Activated CD8-positive, alpha-beta memory T cell treated with anti-CD3 and anti-CD28 coated beads, Interleukin-2, amount 50 U/mL, for 24 hours (primary cell): Measurements from ENCODE around the gene FCHSD2.
"Not testable (repeated sequence)": the region's sequence is repeated elsewhere in the genome, so short reads cannot be mapped to it uniquely, and the experiment has no call there.

Source experiments
- DNase-seq: peaks from one replicate; pipeline ENCODE4 v3.0.0-alpha.2; 2020; ENCODE audit errors: extremely low read depth

FCHSD2 gene

DNA sequence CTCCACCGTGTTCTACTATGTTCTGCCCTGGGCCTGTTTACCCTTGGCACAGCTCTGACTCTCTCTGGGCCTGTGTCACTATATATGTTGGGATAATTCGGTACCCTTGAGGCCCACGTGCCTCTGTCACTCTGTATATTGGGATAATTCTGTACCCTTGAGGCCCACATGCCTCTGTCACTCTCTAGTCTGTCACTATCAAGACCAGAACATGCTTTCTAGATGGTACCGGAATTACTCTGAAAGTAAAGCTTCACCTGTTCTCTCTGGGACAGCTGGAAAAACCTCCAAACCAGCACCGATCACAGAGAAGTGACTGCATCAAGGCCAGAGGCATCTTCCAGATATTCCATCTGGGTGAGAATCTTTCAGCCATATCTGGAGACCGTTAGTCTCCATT, 9.3 kb upstream of the FCHSD2 start:
- DNase-seq, result no peak

- no peak for DNase-seq
Observed at GRCh38 chr11:73149105-73149504, 7.0 kb upstream of the FCHSD2 start.

DNA sequence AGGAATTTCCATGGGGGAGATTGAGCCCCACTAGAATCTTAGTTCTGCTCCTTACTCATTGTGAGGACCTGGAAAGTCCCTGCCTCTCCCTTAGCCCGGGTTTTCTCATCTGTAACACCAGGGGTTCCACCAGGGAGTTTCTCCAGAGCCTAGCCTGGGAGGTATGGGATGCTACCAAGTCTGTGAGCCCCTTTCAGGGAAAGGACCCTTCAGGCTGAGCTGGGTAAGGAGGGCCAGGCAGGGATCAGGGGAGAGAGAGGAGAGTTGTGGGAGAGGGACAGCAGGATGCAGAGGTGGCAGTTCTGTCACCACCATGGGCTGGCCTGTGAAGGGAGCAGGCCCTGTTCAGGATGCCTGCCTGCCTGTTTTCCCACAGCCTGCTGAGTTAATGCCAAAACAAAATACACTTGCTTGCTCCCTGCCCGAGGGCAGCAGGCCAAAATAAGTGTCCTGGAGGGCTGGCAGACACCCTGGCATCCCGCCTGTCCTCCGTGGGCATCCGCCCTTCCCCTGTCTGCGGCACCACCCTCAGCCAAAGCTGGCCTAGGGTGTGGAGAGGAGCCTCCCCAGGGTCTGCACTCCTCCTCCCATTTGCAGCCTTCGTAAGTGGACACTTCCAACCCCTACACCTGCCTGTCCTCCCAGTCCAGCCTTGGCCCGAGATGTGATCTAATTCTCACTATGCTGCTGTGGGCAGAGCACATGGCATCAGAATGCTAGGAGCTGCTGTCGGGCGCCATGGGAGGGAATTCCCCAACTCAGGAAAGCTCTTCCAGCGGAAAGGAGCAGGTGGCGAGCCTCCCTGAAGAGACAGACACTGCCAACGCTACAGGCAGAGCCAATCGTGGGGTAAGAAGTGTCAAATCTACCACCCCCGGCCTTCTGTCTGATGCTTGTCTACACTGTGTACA, 5.9 kb upstream of the FCHSD2 start:
- DNase-seq, result no peak

DNA sequence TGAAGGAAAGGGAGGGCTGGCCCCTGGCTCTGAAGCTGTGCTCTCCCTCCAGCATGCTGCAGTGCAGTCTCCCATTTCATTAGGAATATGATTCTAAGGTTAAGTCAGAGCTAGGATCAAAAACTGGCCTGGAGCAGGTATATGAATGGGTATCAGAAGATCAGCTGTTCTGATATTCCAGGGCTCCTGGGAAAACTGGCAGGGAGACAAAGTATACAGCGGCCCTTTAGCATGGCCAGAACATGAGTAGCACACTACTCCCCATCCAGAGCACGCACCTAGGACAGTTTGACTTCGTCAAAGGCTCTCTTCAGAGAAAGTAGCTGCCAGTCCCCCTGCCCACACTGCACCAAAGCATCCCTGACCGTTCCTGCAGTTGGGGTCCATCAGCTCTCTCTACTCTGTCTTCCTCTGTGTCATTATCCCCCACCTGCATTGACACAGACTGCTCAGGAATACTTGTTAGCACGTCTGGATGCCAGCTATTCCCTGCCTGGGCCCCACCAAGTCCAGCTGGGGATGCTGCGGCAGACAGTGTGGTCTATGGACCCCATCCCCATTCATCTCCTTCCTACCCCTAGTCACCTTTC, 4.0 kb upstream of the FCHSD2 start:
- DNase-seq, result no peak

GRCh38 chr11:73143126-73143838, 1.2 kb upstream of the FCHSD2 start:
- DNase-seq, result no peak

DNA sequence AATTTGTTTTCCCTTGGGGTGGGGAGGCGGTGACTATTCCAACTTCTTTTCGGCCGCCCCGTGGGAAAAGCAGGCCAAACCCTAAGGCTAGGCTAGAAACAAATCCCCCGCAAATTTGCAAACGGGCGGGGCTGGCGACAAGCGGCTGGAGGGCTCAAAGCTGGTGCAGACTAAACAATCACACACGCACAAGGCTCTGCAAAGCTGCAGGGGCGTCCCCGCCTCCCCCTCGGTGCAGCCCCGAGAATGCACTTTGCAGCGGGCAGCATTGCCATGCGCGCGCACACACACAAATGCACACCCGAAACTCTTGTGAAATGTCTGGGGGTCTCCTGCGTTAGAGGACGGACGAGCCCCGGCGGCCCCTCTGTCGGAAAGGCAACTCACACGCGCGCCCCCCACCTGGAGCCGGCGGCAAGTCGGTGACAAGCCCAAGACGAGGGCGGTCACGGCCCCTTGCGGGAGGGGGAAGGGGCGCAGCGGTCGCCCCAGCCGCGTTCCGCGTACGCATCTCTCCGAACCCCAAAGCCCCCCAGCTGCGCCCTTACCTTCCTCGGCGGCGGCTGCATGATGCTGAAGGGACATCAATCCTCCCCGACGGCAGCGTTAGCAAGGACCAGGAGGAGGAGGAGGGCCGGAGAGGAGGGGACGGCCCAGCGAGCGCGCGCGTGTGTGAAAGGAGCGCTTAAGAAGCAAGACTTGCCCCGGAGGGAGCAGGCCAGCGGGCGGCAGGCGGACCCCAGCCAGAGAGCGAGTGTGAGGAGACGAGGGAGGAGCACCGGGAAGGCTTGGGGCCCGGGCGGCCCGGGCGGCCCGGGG, 600 bp downstream of the FCHSD2 start:
- DNase-seq, result no peak

DNA sequence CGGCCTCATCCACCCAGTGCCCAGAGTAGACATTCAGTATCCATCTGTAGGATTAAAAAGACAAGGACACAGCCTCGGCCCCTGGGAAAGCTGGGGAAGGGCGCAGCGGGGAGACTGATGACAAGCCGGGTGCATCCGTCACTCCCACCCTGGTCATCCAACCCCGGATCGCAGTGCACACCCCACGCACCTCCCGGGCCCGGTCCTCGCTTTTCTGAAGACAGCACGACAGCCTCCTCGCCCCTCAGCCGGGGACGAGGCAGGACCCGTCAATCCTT, 1.1 kb downstream of the FCHSD2 start:
- no peak for DNase-seq

DNA sequence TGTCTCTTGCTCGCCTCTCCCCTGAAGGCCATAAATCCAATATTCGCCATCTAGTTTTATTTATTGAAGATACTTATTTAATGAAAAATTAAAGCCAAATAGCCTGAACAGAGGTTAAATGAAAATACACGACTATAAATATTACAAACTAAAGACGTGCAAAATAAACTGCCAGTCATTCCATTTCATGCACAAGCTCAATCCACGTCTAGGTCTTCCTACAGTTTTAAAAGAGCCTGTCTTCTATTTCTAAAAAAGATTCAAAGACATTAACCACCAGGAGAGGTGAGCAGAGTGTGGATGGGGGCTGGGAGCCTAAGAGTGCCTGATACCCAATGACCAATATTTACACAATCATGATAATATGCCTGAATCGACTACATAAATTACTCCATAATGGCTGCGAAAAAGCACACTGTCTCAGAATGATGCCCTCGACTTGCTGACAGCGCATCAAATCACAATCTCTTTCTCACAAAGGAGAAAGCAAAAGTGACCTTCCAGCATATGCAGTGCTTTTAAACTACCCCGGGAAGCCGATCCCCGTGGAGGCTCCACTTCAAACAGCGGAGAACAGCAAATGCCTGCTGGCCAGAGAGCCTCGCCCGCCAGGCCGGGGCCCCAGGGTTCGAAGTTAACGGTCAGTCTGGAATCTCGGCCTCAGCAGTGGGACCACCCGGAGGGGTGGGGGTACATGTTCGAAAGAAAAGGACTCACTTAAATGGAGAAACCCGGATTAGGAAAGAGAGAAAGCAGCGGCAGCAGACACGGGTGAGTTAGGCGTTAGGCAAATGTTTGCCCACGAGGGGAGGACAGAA, 1.7 kb downstream of the FCHSD2 start:
- DNase-seq, result no peak

GRCh38 chr11:73139476-73140198, 2.5 kb downstream of the FCHSD2 start:
- DNase-seq, result no peak

DNA sequence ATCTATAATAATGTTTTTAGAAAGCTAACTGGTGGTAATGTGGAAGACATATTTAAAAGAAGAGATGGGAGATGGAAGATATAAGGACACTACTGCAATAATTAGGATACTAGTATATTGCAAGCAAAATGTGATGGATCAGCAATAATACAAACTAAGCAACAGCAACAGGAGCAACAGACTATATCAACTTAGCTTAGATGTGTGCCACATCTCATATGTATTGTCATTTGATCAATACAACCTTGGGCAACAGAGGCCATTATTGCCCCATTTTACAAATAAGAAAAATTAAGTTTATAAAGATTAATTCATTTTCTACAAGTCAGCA, 4.2 kb downstream of the FCHSD2 start:
- no peak for DNase-seq

- no peak for DNase-seq
Observed at GRCh38 chr11:73137262-73137943, 4.7 kb downstream of the FCHSD2 start.

DNA sequence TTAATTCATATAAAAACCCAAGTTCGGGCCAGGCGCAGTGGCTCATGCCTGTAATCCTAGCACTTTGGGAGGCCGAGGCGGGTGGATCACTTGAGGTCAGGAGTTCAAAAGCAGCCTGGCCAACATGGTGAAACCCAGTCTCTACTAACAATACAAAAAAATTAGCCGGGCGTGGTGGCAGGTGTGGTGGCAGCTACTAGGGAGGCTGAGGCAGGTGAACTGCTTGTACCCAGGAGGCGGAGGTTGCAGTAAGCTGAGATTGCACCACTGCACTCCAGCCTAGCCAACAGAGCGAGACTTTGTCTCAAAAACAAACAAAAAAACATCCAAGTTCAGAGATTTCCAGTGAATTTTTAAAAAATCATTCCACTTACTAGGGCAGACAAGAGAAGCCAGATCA, 5.4 kb downstream of the FCHSD2 start:
- DNase-seq, result not testable (repeated sequence)

- no peak for DNase-seq
Observed at GRCh38 chr11:73135346-73136284, 6.5 kb downstream of the FCHSD2 start.

DNA sequence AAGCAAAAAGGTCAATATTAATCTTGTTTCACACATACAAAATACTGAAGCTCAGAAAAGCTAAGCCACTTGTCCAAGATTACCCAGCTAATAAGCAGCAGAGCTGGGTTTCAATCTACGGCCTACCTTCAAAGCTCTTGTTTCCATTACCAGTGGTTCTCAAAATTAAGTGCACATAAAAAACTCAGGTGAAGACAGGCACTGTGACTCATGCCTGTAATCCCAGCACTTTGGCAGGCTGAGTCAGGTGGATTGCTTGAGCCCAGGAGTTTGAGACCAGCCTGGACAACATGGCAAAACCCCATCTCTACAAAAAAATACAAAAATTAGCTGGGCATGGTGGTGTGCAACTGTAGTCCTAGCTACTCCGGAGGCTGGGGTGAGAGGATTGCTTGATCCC, 9.8 kb downstream of the FCHSD2 start:
- not testable (repeated sequence) for DNase-seq

- DNase-seq, result no peak
Observed at GRCh38 chr11:73130181-73130580, 11.9 kb downstream of the FCHSD2 start.

GRCh38 chr11:73129198-73129597, 12.9 kb downstream of the FCHSD2 start:
- DNase-seq, result no peak

GRCh38 chr11:73126804-73127480, 15.2 kb downstream of the FCHSD2 start:
- DNase-seq, result no peak

GRCh38 chr11:73124800-73125199, 17.3 kb downstream of the FCHSD2 start:
- DNase-seq, result no peak
